Calu3 (cell line): Measurements from ENCODE around the gene MAP7. TPM values are rescaled to one million over a fixed set of nuclear protein-coding genes. Genes with fewer than 3 reads are reported as not detected.

ENCODE experiments used
- BruUV-seq: library from RNA; stranded (reverse); fragments of 400-500 nt; replicated peaks from 2 replicates; lab custom pipeline; 2021; lab: Mats Ljungman, UMichigan
- CTCF ChIA-PET: fragments of 300-600 bp; sonication (Branson Sonifier 250); formaldehyde crosslinking; loops from one replicate; lab custom pipeline; 2022; ENCODE audit warnings: antibody characterized with exemption; lab: Charles Lee
- DNase-seq: peaks from one replicate; pipeline ENCODE4 v3.0.0; 2022
- H3K27ac Mint-ChIP-seq: one replicate; pipeline ENCODE4 v1.8.0; 2022; ENCODE audit warnings: mixed read lengths; ENCODE audit not compliant: unreplicated experiment
- H3K27me3 Mint-ChIP-seq: one replicate; pipeline ENCODE4 v1.8.0; 2022; ENCODE audit warnings: mixed read lengths; ENCODE audit not compliant: unreplicated experiment
- H3K36me3 Mint-ChIP-seq: one replicate; pipeline ENCODE4 v1.8.0; 2022; ENCODE audit warnings: mild to moderate bottlenecking, moderate library complexity, mixed read lengths; ENCODE audit not compliant: insufficient read depth, unreplicated experiment
- H3K4me1 Mint-ChIP-seq: one replicate; pipeline ENCODE4 v1.8.0; 2022; ENCODE audit warnings: mild to moderate bottlenecking, low read depth, mixed read lengths; ENCODE audit not compliant: unreplicated experiment
- H3K4me3 Mint-ChIP-seq: one replicate; pipeline ENCODE4 v1.8.0; 2022; ENCODE audit warnings: mild to moderate bottlenecking, low read depth, moderate library complexity, mixed read lengths; ENCODE audit not compliant: unreplicated experiment
- H3K9me3 Mint-ChIP-seq: one replicate; pipeline ENCODE4 v1.8.0; 2022; ENCODE audit warnings: low read depth, mixed read lengths; ENCODE audit not compliant: unreplicated experiment
- intact Hi-C: fragments of 100-400 bp; cut with micrococcal nuclease; formaldehyde crosslinking; loops from one replicate; pipeline ENCODE4 v1.10.0; 2022; ENCODE audit not compliant: unreplicated experiment
- total RNA-seq: library from RNA; stranded (reverse); gene quantifications from 2 replicates; pipeline ENCODE4 v1.2.3, GENCODE V29; 2022
- TF ChIP-seq, protein P1 (sequence below): fragments of 200-600 bp; IDR thresholded peaks from one replicate; pipeline ENCODE4 v1.8.0; 2022; ENCODE audit warnings: antibody characterized with exemption; ENCODE audit not compliant: unreplicated experiment

The MAP7 gene
- total RNA-seq, 1 experiment from 2014 or later, result 30.1 TPM

DNA sequence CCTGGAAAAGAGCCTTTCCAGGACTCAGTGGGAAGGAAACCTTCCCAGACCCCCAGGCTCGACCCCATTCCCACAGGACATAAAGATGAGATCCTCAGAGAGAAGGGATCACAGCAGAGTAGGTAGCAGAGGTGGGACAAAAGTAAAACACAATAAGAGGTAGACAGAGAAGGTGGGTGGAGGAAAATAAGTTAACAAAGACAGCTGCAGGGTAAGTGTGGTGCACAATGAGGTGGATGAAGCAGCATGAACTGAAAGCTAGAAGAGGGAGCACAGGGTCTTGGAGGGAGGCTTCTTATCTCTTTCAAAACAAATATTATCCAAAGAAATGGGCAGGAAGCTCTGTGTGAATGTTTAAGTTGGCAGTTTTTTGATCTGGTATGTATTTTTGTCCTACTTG, 14.0 kb upstream of the MAP7 start:
- Mint-ChIP-seq H3K27ac (no peak overlapping the region), H3K4me3 (no peak overlapping the region), H3K9me3 (no peaks in the 10 kb centered on the region), H3K27me3 (no peaks in the 10 kb centered on the region), H3K36me3 (peaks cover 8% of the 10 kb centered on the region), H3K4me1 (peaks cover 25% of the 10 kb centered on the region)
- BruUV-seq, result no TSS peak
- no peak for DNase-seq
- CTCF ChIA-PET, result no interaction called here
- TF ChIP-seq, protein P1, sequence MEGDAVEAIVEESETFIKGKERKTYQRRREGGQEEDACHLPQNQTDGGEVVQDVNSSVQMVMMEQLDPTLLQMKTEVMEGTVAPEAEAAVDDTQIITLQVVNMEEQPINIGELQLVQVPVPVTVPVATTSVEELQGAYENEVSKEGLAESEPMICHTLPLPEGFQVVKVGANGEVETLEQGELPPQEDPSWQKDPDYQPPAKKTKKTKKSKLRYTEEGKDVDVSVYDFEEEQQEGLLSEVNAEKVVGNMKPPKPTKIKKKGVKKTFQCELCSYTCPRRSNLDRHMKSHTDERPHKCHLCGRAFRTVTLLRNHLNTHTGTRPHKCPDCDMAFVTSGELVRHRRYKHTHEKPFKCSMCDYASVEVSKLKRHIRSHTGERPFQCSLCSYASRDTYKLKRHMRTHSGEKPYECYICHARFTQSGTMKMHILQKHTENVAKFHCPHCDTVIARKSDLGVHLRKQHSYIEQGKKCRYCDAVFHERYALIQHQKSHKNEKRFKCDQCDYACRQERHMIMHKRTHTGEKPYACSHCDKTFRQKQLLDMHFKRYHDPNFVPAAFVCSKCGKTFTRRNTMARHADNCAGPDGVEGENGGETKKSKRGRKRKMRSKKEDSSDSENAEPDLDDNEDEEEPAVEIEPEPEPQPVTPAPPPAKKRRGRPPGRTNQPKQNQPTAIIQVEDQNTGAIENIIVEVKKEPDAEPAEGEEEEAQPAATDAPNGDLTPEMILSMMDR, result no peak
- intact Hi-C loops, result no loop called here

- no peaks in the 10 kb centered on the region for H3K27me3 Mint-ChIP-seq
- intact Hi-C loops, result no loop called here
- no peak overlapping the region for H3K4me3 Mint-ChIP-seq
- H3K9me3 Mint-ChIP-seq, result no peaks in the 10 kb centered on the region
- BruUV-seq, result no TSS peak
- TF ChIP-seq, protein P1, result no peak
- no peak overlapping the region for H3K27ac Mint-ChIP-seq
- H3K36me3 Mint-ChIP-seq, result peaks cover 8% of the 10 kb centered on the region
- DNase-seq, result no peak
- CTCF ChIA-PET, result interaction anchor here (0.6 kb wide), 1 partner anchor 22 kb away, joined by 4 read pairs; no protein-coding TSS in a partner anchor
- peaks cover 25% of the 10 kb centered on the region for H3K4me1 Mint-ChIP-seq
Observed at GRCh38 chr6:136563386-136564152, 13.3 kb upstream of the MAP7 start.

- CTCF ChIA-PET, result interaction anchor here (1.0 kb wide), 1 partner anchor 230 kb away, joined by 3 read pairs; the partner anchor contains the start of gene MAP3K5
- Mint-ChIP-seq H3K27me3 (no peaks in the 10 kb centered on the region), H3K9me3 (no peaks in the 10 kb centered on the region), H3K36me3 (peaks cover 8% of the 10 kb centered on the region), H3K27ac (no peak overlapping the region), H3K4me1 (peaks cover 14% of the 10 kb centered on the region), H3K4me3 (no peak overlapping the region)
- intact Hi-C loops, result no loop called here
- TF ChIP-seq, protein P1, result no peak
- no TSS peak for BruUV-seq
- DNase-seq, result no peak
Observed at GRCh38 chr6:136562211-136562610, 12.0 kb upstream of the MAP7 start.

DNA sequence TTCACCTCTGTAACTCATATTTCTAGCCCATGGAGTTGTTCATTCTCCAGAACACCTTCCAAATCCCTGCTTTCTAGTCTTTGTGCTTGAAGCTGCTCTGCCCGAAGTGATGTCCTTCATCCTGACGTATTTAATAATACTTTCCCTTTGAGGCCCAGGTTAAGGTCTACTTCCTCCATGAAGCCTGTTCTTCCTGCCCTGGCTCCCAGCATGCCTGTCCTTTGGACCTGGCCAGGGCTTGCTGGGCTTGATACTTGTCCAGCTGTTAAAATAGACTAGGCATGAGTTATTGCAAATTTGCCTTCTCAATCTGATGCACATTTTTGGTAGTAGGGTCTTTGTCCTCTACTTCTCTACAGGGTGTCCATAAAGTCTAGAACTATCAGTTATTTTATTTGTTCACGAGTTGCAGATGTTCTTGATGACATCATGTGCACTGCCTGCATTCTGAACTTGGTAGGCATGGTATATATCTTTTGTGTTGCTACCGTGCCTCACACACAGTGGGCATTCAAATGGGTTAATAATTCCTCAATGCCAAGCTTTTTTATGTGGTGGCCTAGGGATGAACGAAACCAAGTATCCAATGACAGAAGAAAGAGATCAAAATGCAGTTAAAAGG, 3.1 kb upstream of the MAP7 start:
- no peak overlapping the region for H3K4me3 Mint-ChIP-seq
- CTCF ChIA-PET, result no interaction called here
- BruUV-seq, result no TSS peak
- H3K9me3 Mint-ChIP-seq, result no peaks in the 10 kb centered on the region
- peaks cover 36% of the 10 kb centered on the region for H3K36me3 Mint-ChIP-seq
- H3K27ac Mint-ChIP-seq, result no peak overlapping the region
- intact Hi-C loops, result no loop called here
- peaks cover 21% of the 10 kb centered on the region for H3K4me1 Mint-ChIP-seq
- no peak for DNase-seq
- no peaks in the 10 kb centered on the region for H3K27me3 Mint-ChIP-seq
- TF ChIP-seq, protein P1, result no peak
